IMR-90 (cell line): ENCODE measurements around the gene LRRC15. TPM values are rescaled to one million over a fixed set of nuclear protein-coding genes. Genes with fewer than 3 reads are reported as not detected.
A peak's percentile ranks its signal among the peaks of the same experiment; 100 is the strongest.

ENCODE experiments used
- ATAC-seq: fragments of 200-7000 bp; cut with Tn5 transposase; 2 replicates; pipeline ENCODE4 v1.9.1; 2020; ENCODE audit warnings: low read depth, mild to moderate bottlenecking, moderate library complexity
- BruUV-seq: library from RNA; stranded (reverse); fragments of 400-500 nt; replicated peaks from 2 replicates; lab custom pipeline; 2021; lab: Mats Ljungman, UMichigan
- CTCF ChIA-PET: fragments of 300-600 bp; formaldehyde crosslinking; extraction: SDS; loops from one replicate; lab custom pipeline; 2021; ENCODE audit warnings: antibody characterized with exemption; lab: Yijun Ruan, JAX
- POLR2A ChIA-PET: fragments of 300-600 bp; sonication (Branson Sonifier 250); formaldehyde crosslinking; loops from one replicate; lab custom pipeline; 2022; ENCODE audit warnings: antibody characterized with exemption; ENCODE audit not compliant: unreplicated experiment; lab: Charles Lee
- DNase-seq: peaks from one replicate; pipeline ENCODE4 v3.0.0; 2013
- H2AFZ ChIP-seq: replicated peaks from 2 replicates; pipeline ENCODE3; 2013; ENCODE audit warnings: low read length, mild to moderate bottlenecking; ENCODE audit not compliant: poor library complexity
- H2AK5ac ChIP-seq: 2 replicates; pipeline ENCODE4 v1.6.1; 2013; ENCODE audit warnings: low read depth, low read length, inconsistent platforms
- H2AK9ac ChIP-seq: replicated peaks from 2 replicates; pipeline ENCODE3; 2013; ENCODE audit warnings: mild to moderate bottlenecking, low read depth, low read length, moderate library complexity; ENCODE audit not compliant: poor library complexity
- H2BK120ac ChIP-seq: 2 replicates; pipeline ENCODE4 v1.6.1; 2013; ENCODE audit warnings: low read depth, low read length, inconsistent platforms
- H2BK15ac ChIP-seq: 3 replicates; pipeline ENCODE4 v1.6.1; 2013; ENCODE audit warnings: low read depth, low read length, inconsistent platforms
- H2BK20ac ChIP-seq: 2 replicates; pipeline ENCODE4 v1.6.1; 2013; ENCODE audit warnings: low read depth, mild to moderate bottlenecking, inconsistent platforms, low read length, moderate library complexity
- H2BK5ac ChIP-seq: 2 replicates; pipeline ENCODE4 v1.6.1; 2013; ENCODE audit warnings: mild to moderate bottlenecking, low read depth, low read length, inconsistent platforms; ENCODE audit not compliant: poor library complexity, severe bottlenecking
- H3K14ac ChIP-seq: replicated peaks from 2 replicates; pipeline ENCODE4 v1.6.1; 2013; ENCODE audit warnings: low read depth, low read length, inconsistent platforms
- H3K18ac ChIP-seq: 2 replicates; pipeline ENCODE4 v1.6.1; 2013; ENCODE audit warnings: low read depth, low read length, control low read depth
- H3K23ac ChIP-seq: 2 replicates; pipeline ENCODE4 v1.6.1; 2013; ENCODE audit warnings: low read depth, low read length, inconsistent platforms
- H3K27ac ChIP-seq: 2 replicates; pipeline ENCODE4 v1.5.1; 2013; ENCODE audit warnings: mild to moderate bottlenecking, control low read depth, low read length; ENCODE audit not compliant: insufficient read depth
- H3K27me3 ChIP-seq: 2 replicates; pipeline ENCODE4 v1.6.1; 2013; ENCODE audit warnings: low read length; ENCODE audit not compliant: control insufficient read depth, insufficient read depth
- H3K36me3 ChIP-seq: 2 replicates; pipeline ENCODE4 v1.6.1; 2013; ENCODE audit warnings: low read length, mixed read lengths; ENCODE audit not compliant: control insufficient read depth, insufficient read depth
- H3K4ac ChIP-seq: 2 replicates; pipeline ENCODE4 v1.6.1; 2013; ENCODE audit warnings: low read depth, low read length, inconsistent platforms
- H3K4me1 ChIP-seq: 2 replicates; pipeline ENCODE4 v1.6.1; 2013; ENCODE audit warnings: low read length, mixed read lengths; ENCODE audit not compliant: control insufficient read depth, insufficient read depth
- H3K4me2 ChIP-seq: 2 replicates; pipeline ENCODE4 v1.6.1; 2013; ENCODE audit warnings: low read depth, mild to moderate bottlenecking, control low read depth, low read length, moderate library complexity
- H3K4me3 ChIP-seq: 2 replicates; pipeline ENCODE4 v1.5.1; 2013; ENCODE audit warnings: low read depth, mild to moderate bottlenecking, control low read depth, low read length, moderate library complexity; ENCODE audit not compliant: insufficient read depth
- H3K56ac ChIP-seq: 2 replicates; pipeline ENCODE4 v1.6.1; 2013; ENCODE audit warnings: low read length, inconsistent platforms; ENCODE audit not compliant: insufficient read depth; ENCODE audit errors: extremely low read depth
- H3K79me1 ChIP-seq, 2 experiments: 2 replicates each; pipeline ENCODE4 v1.6.1; 2013; ENCODE audit warnings: low read length in 2 of 2, inconsistent platforms in 1 of 2, low read depth in 1 of 2
- H3K9ac ChIP-seq: 2 replicates; pipeline ENCODE4 v1.6.1; 2013; ENCODE audit warnings: low read depth, low read length, control low read depth
- H3K9me1 ChIP-seq: 2 replicates; pipeline ENCODE4 v1.6.1; 2013; ENCODE audit warnings: low read length, inconsistent platforms; ENCODE audit not compliant: insufficient read depth
- H3K9me3 ChIP-seq: 2 replicates; pipeline ENCODE4 v1.6.1; 2013; ENCODE audit warnings: low read length; ENCODE audit not compliant: control insufficient read depth, insufficient read depth
- H4K20me1 ChIP-seq: 2 replicates; pipeline ENCODE4 v1.6.1; 2013; ENCODE audit warnings: low read length, inconsistent platforms; ENCODE audit not compliant: insufficient read depth
- H4K5ac ChIP-seq: 2 replicates; pipeline ENCODE4 v1.6.1; 2013; ENCODE audit warnings: mild to moderate bottlenecking, low read depth, low read length, control low read depth
- H4K8ac ChIP-seq, 2 experiments: 2 replicates each; pipeline ENCODE4 v1.6.1; 2013; ENCODE audit warnings: low read depth in 2 of 2, low read length in 2 of 2, control low read depth in 1 of 2, inconsistent platforms in 1 of 2
- H4K91ac ChIP-seq: 2 replicates; pipeline ENCODE4 v1.6.1; 2013; ENCODE audit warnings: low read depth, low read length, inconsistent platforms; ENCODE audit not compliant: insufficient read depth
- BHLHE40 ChIP-seq: fragments of 150-350 bp; IDR thresholded peaks from 2 replicates; pipeline ENCODE4 v1.6.1; 2016; ENCODE audit warnings: mild to moderate bottlenecking, low read depth, low read length
- CEBPB ChIP-seq: IDR thresholded peaks from 2 replicates; pipeline ENCODE4 v1.6.1; 2012; ENCODE audit warnings: low read depth, low read length, improper control_type of control experiment
- CHD1 ChIP-seq: IDR thresholded peaks from 2 replicates; pipeline ENCODE4 v1.6.1; 2012; ENCODE audit warnings: low read depth, low read length, improper control_type of control experiment
- ELK1 ChIP-seq: fragments of 150-350 bp; IDR thresholded peaks from 2 replicates; pipeline ENCODE4 v1.6.1; 2016; ENCODE audit warnings: low read depth, mild to moderate bottlenecking, low read length, moderate library complexity, borderline replicate concordance
- FOS ChIP-seq: fragments of 150-350 bp; IDR thresholded peaks from 2 replicates; pipeline ENCODE4 v1.6.1; 2016; ENCODE audit warnings: low read depth, low read length
- MAFK ChIP-seq: IDR thresholded peaks from 2 replicates; pipeline ENCODE4 v1.6.1; 2012; ENCODE audit warnings: low read depth, low read length, improper control_type of control experiment
- MXI1 ChIP-seq: IDR thresholded peaks from 2 replicates; pipeline ENCODE4 v1.6.1; 2012; ENCODE audit warnings: low read depth, mild to moderate bottlenecking, low read length, moderate library complexity, borderline replicate concordance
- NFE2L2 ChIP-seq: fragments of 150-350 bp; IDR thresholded peaks from 2 replicates; pipeline ENCODE4 v1.6.1; 2016; ENCODE audit warnings: low read depth, mild to moderate bottlenecking, low read length
- POLR2A ChIP-seq: IDR thresholded peaks from 2 replicates; pipeline ENCODE4 v1.6.1; 2012; ENCODE audit warnings: mild to moderate bottlenecking, low read depth, low read length
- RAD21 ChIP-seq: IDR thresholded peaks from 2 replicates; pipeline ENCODE4 v1.6.1; 2012; ENCODE audit warnings: low read length, improper control_type of control experiment
- SMC3 ChIP-seq: fragments of 150-350 bp; IDR thresholded peaks from 2 replicates; pipeline ENCODE4 v1.6.1; 2016; ENCODE audit warnings: low read depth, mild to moderate bottlenecking, antibody characterized with exemption, low read length, moderate library complexity
- WGBS, 2 experiments: methylation state at CpG; one replicate each; pipeline versions ENCODE4 v1.1.5 to v1.1.7; 2013; ENCODE audit warnings: missing lambda C conversion rate in 2 of 2; ENCODE audit not compliant: insufficient read length in 1 of 2; ENCODE audit errors: extremely low coverage in 2 of 2; 5-methylcytosine and 5-hydroxymethylcytosine counted together
- dilution Hi-C: fragments of 300-500 bp; cut with HindIII; formaldehyde crosslinking; loops from one replicate; pipeline ENCODE4 v1.14.3; 2018; ENCODE audit warnings: low sequenced_read_pairs; ENCODE audit not compliant: unreplicated experiment
- in situ Hi-C: fragments of 300-500 bp; cut with MboI; formaldehyde crosslinking; loops from 3 replicates; pipeline ENCODE4 v1.14.3; 2019; ENCODE audit warnings: low sequenced_read_pairs, inconsistent platforms, mixed read lengths
- intact Hi-C: fragments of 100-400 bp; cut with micrococcal nuclease; formaldehyde crosslinking; loops from 2 replicates; pipeline ENCODE4 v1.10.0; 2022
- polyA plus RNA-seq, 3 experiments: library from polyadenylated mRNA; depleted of rRNA; stranded (reverse); fragments of >200 nt; gene quantifications; 2 replicates each; pipeline ENCODE4 v1.2.3, GENCODE V29; 2012; ENCODE audit warnings: low replicate concordance in 1 of 3
- total RNA-seq: library from RNA; depleted of rRNA; stranded (reverse); fragments of >200 nt; gene quantifications from 2 replicates; pipeline ENCODE4 v1.2.3, GENCODE V29; 2012
- TF ChIP-seq, protein P1 (sequence below): conservative IDR thresholded peaks from 2 replicates; pipeline ENCODE4 v1.5.1; 2012; ENCODE audit warnings: mild to moderate bottlenecking, low read depth, low read length, improper control_type of control experiment

LRRC15 gene
- total and polyA plus RNA-seq, 2 of the 4 experiments (the other 2 are of a cell fraction) = 2.5 to 9.0 TPM

DNA sequence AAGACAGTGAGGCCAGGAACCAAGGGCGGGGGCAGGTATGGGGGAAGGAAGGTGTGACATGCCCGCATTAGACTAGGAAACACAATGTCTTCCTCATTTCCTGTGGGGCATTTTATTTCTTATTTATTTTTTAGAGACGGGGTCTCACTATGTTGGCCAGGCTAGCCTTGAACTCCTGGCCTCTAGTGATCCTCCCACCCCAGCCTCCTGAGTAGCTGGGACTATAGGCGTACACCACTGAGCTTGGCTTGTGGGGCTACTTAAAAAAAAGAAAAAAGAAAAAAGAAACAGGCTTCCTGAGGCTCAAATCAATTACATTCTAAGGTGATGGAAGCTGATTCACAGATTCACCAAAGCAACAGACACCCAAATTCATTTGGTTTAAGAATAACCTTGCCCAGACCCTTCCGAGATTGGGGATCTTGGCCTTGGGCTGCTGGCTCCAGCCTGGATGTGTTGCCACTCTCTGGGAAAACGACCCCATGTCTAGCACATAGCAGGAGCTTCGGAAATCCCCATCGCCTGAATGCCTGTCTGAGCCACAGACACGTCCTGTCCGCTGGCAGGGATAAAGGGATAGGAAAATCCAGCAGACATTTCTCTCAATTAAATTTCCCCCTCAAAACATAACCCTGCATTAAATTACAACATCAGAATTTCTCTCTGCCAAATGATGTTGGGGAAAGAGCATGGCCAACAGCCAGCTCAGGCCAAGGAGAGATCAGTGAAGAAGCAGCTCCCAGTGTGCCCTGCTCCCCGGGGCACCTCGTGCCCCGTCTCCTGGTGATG lies 31.4 kb downstream of the LRRC15 start (continued):
- TF ChIP-seq FOS = no peak

- Histone ChIP-seq H2BK5ac (no peak overlapping the region), H2AK5ac (no peak overlapping the region), H3K4ac (no peak overlapping the region), H2BK15ac (no peak overlapping the region), H4K8ac (no peak overlapping the region), H3K14ac (no peak overlapping the region), H3K9me1 (no peaks in the 10 kb centered on the region), H2BK20ac (no peak overlapping the region), H2AFZ (no peak overlapping the region), H4K20me1 (no peaks in the 10 kb centered on the region), H3K27ac (no peak overlapping the region), H3K36me3 (no peaks in the 10 kb centered on the region), H3K4me2 (no peak overlapping the region), H2BK120ac (no peak overlapping the region), H3K4me3 (no peak overlapping the region), H3K23ac (no peak overlapping the region), H3K18ac (no peak overlapping the region), H3K79me1 (no peaks in the 10 kb centered on the region), H3K9ac (no peak overlapping the region), H3K27me3 (no peaks in the 10 kb centered on the region; the same call in 1 of the 2 replicates), H4K91ac (no peak overlapping the region), H2AK9ac (peak overlapping the region; percentile 28), H3K4me1 (peaks cover 1% of the 10 kb centered on the region; the same call in 1 of the 2 replicates), H3K9me3 (no peaks in the 10 kb centered on the region), H3K56ac (no peak overlapping the region), H4K5ac (no peak overlapping the region)
- in situ Hi-C loops (loop anchor here (5.0 to 25.0 kb wide), 3 partner anchors 71 to 526 kb away; no protein-coding TSS in a partner anchor), intact Hi-C loops (no loop called here), dilution Hi-C loops (no loop called here)
- 83% methylated on average over 13 of the region's 17 CpGs; no CpG with 5 or more reads in 1 of the 2 experiments for WGBS, 2 experiments
- ATAC-seq (no peak), DNase-seq (no peak)
- BruUV-seq = no TSS peak
- ChIA-PET CTCF (interaction anchor here (0.9 kb wide), 1 partner anchor 74 kb away, joined by 3 read pairs; no protein-coding TSS in a partner anchor), POLR2A (no interaction called here)
- TF ChIP-seq MXI1 = no peak
- no peak for TF ChIP-seq ELK1
- no peak for TF ChIP-seq POLR2A
- TF ChIP-seq CHD1 = no peak
- TF ChIP-seq BHLHE40 = no peak
- TF ChIP-seq, protein P1, sequence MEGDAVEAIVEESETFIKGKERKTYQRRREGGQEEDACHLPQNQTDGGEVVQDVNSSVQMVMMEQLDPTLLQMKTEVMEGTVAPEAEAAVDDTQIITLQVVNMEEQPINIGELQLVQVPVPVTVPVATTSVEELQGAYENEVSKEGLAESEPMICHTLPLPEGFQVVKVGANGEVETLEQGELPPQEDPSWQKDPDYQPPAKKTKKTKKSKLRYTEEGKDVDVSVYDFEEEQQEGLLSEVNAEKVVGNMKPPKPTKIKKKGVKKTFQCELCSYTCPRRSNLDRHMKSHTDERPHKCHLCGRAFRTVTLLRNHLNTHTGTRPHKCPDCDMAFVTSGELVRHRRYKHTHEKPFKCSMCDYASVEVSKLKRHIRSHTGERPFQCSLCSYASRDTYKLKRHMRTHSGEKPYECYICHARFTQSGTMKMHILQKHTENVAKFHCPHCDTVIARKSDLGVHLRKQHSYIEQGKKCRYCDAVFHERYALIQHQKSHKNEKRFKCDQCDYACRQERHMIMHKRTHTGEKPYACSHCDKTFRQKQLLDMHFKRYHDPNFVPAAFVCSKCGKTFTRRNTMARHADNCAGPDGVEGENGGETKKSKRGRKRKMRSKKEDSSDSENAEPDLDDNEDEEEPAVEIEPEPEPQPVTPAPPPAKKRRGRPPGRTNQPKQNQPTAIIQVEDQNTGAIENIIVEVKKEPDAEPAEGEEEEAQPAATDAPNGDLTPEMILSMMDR = no peak
- TF ChIP-seq FOS = no peak
- TF ChIP-seq RAD21 = no peak
- no peak for TF ChIP-seq NFE2L2
- TF ChIP-seq CEBPB = no peak
- TF ChIP-seq MAFK = no peak
- no peak for TF ChIP-seq SMC3
Measured at GRCh38 chr3:194336601-194337355, 32.8 kb downstream of the LRRC15 start.
